ENCODE data around the gene MACROD2.

The MACROD2 gene

GRCh38 chr20:15837563-15837962 lies 1842.2 kb downstream of the MACROD2 start:
- Histone ChIP-seq H3K9me3 (ENCODE audit: insufficient read depth, low read length) (no peaks in the 10 kb centered on the region), H3K27me3 (ENCODE audit: insufficient read depth, insufficient read length) (no peaks in the 10 kb centered on the region), H3K4me1 (ENCODE audit: insufficient read depth, insufficient read length) (no peaks in the 10 kb centered on the region), H3K4me3 (ENCODE audit: insufficient read length, low read depth) (no peak overlapping the region), H3K9ac (ENCODE audit: insufficient read length, low read depth) (no peak overlapping the region), H3K36me3 (ENCODE audit: insufficient read depth, insufficient read length, low read length) (no peaks in the 10 kb centered on the region)
- no peak for TF ChIP-seq ZNF274 (IDR thresholded peaks at IDR 0.05; ENCODE audit: low read depth, low read length)
- DNase-seq (ENCODE audit: low read depth, low spot score), result no peak

GRCh38 chr20:15838466-15838865 lies 1843.2 kb downstream of the MACROD2 start:
- no peaks in the 10 kb centered on the region for H3K36me3 ChIP-seq (ENCODE audit: insufficient read depth, insufficient read length, low read length)
- no peaks in the 10 kb centered on the region for H3K4me1 ChIP-seq (ENCODE audit: insufficient read depth, insufficient read length)
- no peak overlapping the region for H3K9ac ChIP-seq (ENCODE audit: insufficient read length, low read depth)
- no peaks in the 10 kb centered on the region for H3K9me3 ChIP-seq (ENCODE audit: insufficient read depth, low read length)
- no peaks in the 10 kb centered on the region for H3K27me3 ChIP-seq (ENCODE audit: insufficient read depth, insufficient read length)
- no peak for DNase-seq (ENCODE audit: low read depth, low spot score)
- H3K4me3 ChIP-seq (ENCODE audit: insufficient read length, low read depth), result no peak overlapping the region
- TF ChIP-seq YY1 (IDR thresholded peaks at IDR 0.05; ENCODE audit: insufficient read depth, insufficient read length) (no peak), SUZ12 (IDR thresholded peaks at IDR 0.05; ENCODE audit: extremely low read depth, insufficient read depth, insufficient read length) (no peak), ZNF274 (IDR thresholded peaks at IDR 0.05; ENCODE audit: low read depth, low read length) (no peak)

GRCh38 chr20:15840636-15841301 lies 1845.5 kb downstream of the MACROD2 start:
- Histone ChIP-seq H3K27me3 (ENCODE audit: insufficient read depth, insufficient read length) (no peaks in the 10 kb centered on the region), H3K36me3 (ENCODE audit: insufficient read depth, insufficient read length, low read length) (no peaks in the 10 kb centered on the region), H3K9ac (ENCODE audit: insufficient read length, low read depth) (no peak overlapping the region), H3K9me3 (ENCODE audit: insufficient read depth, low read length) (no peaks in the 10 kb centered on the region), H3K4me1 (ENCODE audit: insufficient read depth, insufficient read length) (no peaks in the 10 kb centered on the region), H3K4me3 (ENCODE audit: insufficient read length, low read depth) (no peak overlapping the region)
- DNase-seq (ENCODE audit: low read depth, low spot score), result no peak
- TF ChIP-seq ZNF274 (IDR thresholded peaks at IDR 0.05; ENCODE audit: low read depth, low read length), result no peak
- no peak for TF ChIP-seq YY1 (IDR thresholded peaks at IDR 0.05; ENCODE audit: insufficient read depth, insufficient read length)
- TF ChIP-seq SUZ12 (IDR thresholded peaks at IDR 0.05; ENCODE audit: extremely low read depth, insufficient read depth, insufficient read length), result no peak

GRCh38 chr20:15842872-15843271 lies 1847.6 kb downstream of the MACROD2 start:
- no peak for DNase-seq (ENCODE audit: low read depth, low spot score)
- H3K36me3 ChIP-seq (ENCODE audit: insufficient read depth, insufficient read length, low read length), result no peaks in the 10 kb centered on the region
- H3K9ac ChIP-seq (ENCODE audit: insufficient read length, low read depth), result no peak overlapping the region
- no peaks in the 10 kb centered on the region for H3K27me3 ChIP-seq (ENCODE audit: insufficient read depth, insufficient read length)
- H3K4me1 ChIP-seq (ENCODE audit: insufficient read depth, insufficient read length), result no peaks in the 10 kb centered on the region
- H3K4me3 ChIP-seq (ENCODE audit: insufficient read length, low read depth), result no peak overlapping the region
- H3K9me3 ChIP-seq (ENCODE audit: insufficient read depth, low read length), result no peaks in the 10 kb centered on the region; the same call in 1 of the 2 replicates
- no peak for TF ChIP-seq YY1 (IDR thresholded peaks at IDR 0.05; ENCODE audit: insufficient read depth, insufficient read length)
- TF ChIP-seq SUZ12 (IDR thresholded peaks at IDR 0.05; ENCODE audit: extremely low read depth, insufficient read depth, insufficient read length), result no peak
- TF ChIP-seq ZNF274 (IDR thresholded peaks at IDR 0.05; ENCODE audit: low read depth, low read length), result no peak

- TF ChIP-seq ZNF274 (IDR thresholded peaks at IDR 0.05; ENCODE audit: low read depth, low read length) (no peak), SUZ12 (IDR thresholded peaks at IDR 0.05; ENCODE audit: extremely low read depth, insufficient read depth, insufficient read length) (no peak), YY1 (IDR thresholded peaks at IDR 0.05; ENCODE audit: insufficient read depth, insufficient read length) (no peak)
- H3K4me3 ChIP-seq (ENCODE audit: insufficient read length, low read depth), result no peak overlapping the region
- no peaks in the 10 kb centered on the region for H3K4me1 ChIP-seq (ENCODE audit: insufficient read depth, insufficient read length)
- H3K27me3 ChIP-seq (ENCODE audit: insufficient read depth, insufficient read length), result no peaks in the 10 kb centered on the region
- H3K36me3 ChIP-seq (ENCODE audit: insufficient read depth, insufficient read length, low read length), result no peaks in the 10 kb centered on the region
- H3K9ac ChIP-seq (ENCODE audit: insufficient read length, low read depth), result no peak overlapping the region
- DNase-seq (ENCODE audit: low read depth, low spot score), result no peak
- H3K9me3 ChIP-seq (ENCODE audit: insufficient read depth, low read length), result no peaks in the 10 kb centered on the region; the same call in 1 of the 2 replicates
Measured at GRCh38 chr20:15843777-15844176, 1848.5 kb downstream of the MACROD2 start.

- TF ChIP-seq YY1 (IDR thresholded peaks at IDR 0.05; ENCODE audit: insufficient read depth, insufficient read length), result no peak
- TF ChIP-seq ZNF274 (IDR thresholded peaks at IDR 0.05; ENCODE audit: low read depth, low read length), result no peak
- TF ChIP-seq SUZ12 (IDR thresholded peaks at IDR 0.05; ENCODE audit: extremely low read depth, insufficient read depth, insufficient read length), result no peak
- no peak for DNase-seq (ENCODE audit: low read depth, low spot score)
- Histone ChIP-seq H3K4me3 (ENCODE audit: insufficient read length, low read depth) (no peak overlapping the region), H3K9me3 (ENCODE audit: insufficient read depth, low read length) (no peaks in the 10 kb centered on the region; the same call in 1 of the 2 replicates), H3K9ac (ENCODE audit: insufficient read length, low read depth) (no peak overlapping the region), H3K36me3 (ENCODE audit: insufficient read depth, insufficient read length, low read length) (no peaks in the 10 kb centered on the region), H3K4me1 (ENCODE audit: insufficient read depth, insufficient read length) (no peaks in the 10 kb centered on the region), H3K27me3 (ENCODE audit: insufficient read depth, insufficient read length) (no peaks in the 10 kb centered on the region)
Measured at GRCh38 chr20:15847196-15847784, 1852.0 kb downstream of the MACROD2 start.

- TF ChIP-seq YY1 (IDR thresholded peaks at IDR 0.05; ENCODE audit: insufficient read depth, insufficient read length) (no peak), ZNF274 (IDR thresholded peaks at IDR 0.05; ENCODE audit: low read depth, low read length) (no peak), SUZ12 (IDR thresholded peaks at IDR 0.05; ENCODE audit: extremely low read depth, insufficient read depth, insufficient read length) (no peak)
- H3K4me3 ChIP-seq (ENCODE audit: insufficient read length, low read depth), result no peak overlapping the region
- no peaks in the 10 kb centered on the region for H3K27me3 ChIP-seq (ENCODE audit: insufficient read depth, insufficient read length)
- H3K9me3 ChIP-seq (ENCODE audit: insufficient read depth, low read length), result no peaks in the 10 kb centered on the region; the same call in 1 of the 2 replicates
- no peak overlapping the region for H3K9ac ChIP-seq (ENCODE audit: insufficient read length, low read depth)
- no peak for DNase-seq (ENCODE audit: low read depth, low spot score)
- H3K4me1 ChIP-seq (ENCODE audit: insufficient read depth, insufficient read length), result no peaks in the 10 kb centered on the region
- no peaks in the 10 kb centered on the region for H3K36me3 ChIP-seq (ENCODE audit: insufficient read depth, insufficient read length, low read length)
Measured at GRCh38 chr20:15848126-15848525, 1852.8 kb downstream of the MACROD2 start.
